ENCODE measurements around the gene GLMP. TPM values are rescaled to one million over a fixed set of nuclear protein-coding genes. Genes with fewer than 3 reads are reported as not detected.

Gene GLMP
- total RNA-seq, 1 donor from 2014 or later: 15.7 TPM

Other genes with a start within 250 kb of the GLMP start
- gene UBQLN4, start 241.9 kb downstream of the GLMP start, total RNA-seq: 64.3 and 65.0 TPM in 2 replicates
- gene LAMTOR2, start 240.9 kb downstream of the GLMP start, total RNA-seq: 69.9 and 73.0 TPM in 2 replicates
- gene RAB25, start 234.5 kb downstream of the GLMP start, total RNA-seq: not detected in 2 replicates
- 0.24 and 0.84 TPM in 2 replicates for gene MEX3A, start 213.2 kb downstream of the GLMP start, total RNA-seq
- gene LMNA, start 181.0 kb downstream of the GLMP start, total RNA-seq: 105 and 110 TPM in 2 replicates
- gene SEMA4A, start 142.1 kb downstream of the GLMP start, total RNA-seq: 12.1 and 12.7 TPM in 2 replicates
- 61.0 and 67.9 TPM in 2 replicates for gene SLC25A44, start 101.6 kb downstream of the GLMP start, total RNA-seq
- 107 and 113 TPM in 2 replicates for gene PMF1, start 82.7 kb downstream of the GLMP start, total RNA-seq
- gene BGLAP, start 53.5 kb downstream of the GLMP start, total RNA-seq: 1.9 and 2.3 TPM in 2 replicates
- gene PAQR6, start 47.6 kb downstream of the GLMP start, total RNA-seq: 4.2 and 4.6 TPM in 2 replicates
- 93.8 and 95.8 TPM in 2 replicates for gene SMG5, start 12.9 kb downstream of the GLMP start, total RNA-seq
- gene TMEM79, start 11.4 kb downstream of the GLMP start, total RNA-seq: 8.6 and 9.3 TPM in 2 replicates
- 0.54 and 1.0 TPM in 2 replicates for gene VHLL, start 3.6 kb upstream of the GLMP start, total RNA-seq
- gene CCT3, start 42.6 kb upstream of the GLMP start, total RNA-seq: 623 TPM in 2 replicates
- 0.47 and 0.82 TPM in 2 replicates for gene TSACC, start 42.8 kb upstream of the GLMP start, total RNA-seq
- not detected in 2 replicates for gene RHBG, start 73.5 kb upstream of the GLMP start, total RNA-seq
- 29.7 and 29.8 TPM in 2 replicates for gene MEF2D, start 205.1 kb upstream of the GLMP start, total RNA-seq

Measured in activated CD4-positive, alpha-beta T cell treated with anti-CD3 and anti-CD28 coated beads, Interleukin-2, amount 10 ng/mL, durations not matched to agents 24 days and 14 days (primary cell).